HepG2 (cell line): ENCODE results near the gene STRBP. TPM values are rescaled to one million over a fixed set of nuclear protein-coding genes. Genes with fewer than 3 reads are reported as not detected.

ENCODE experiments used
- CEBPG ChIP-seq: IDR thresholded peaks from 2 replicates; pipeline ENCODE4 v1.6.1; 2016
- GTF2F1 ChIP-seq: fragments of 150-350 bp; IDR thresholded peaks from 2 replicates; pipeline ENCODE4 v1.6.1; 2014; ENCODE audit warnings: low read length
- MIXL1 ChIP-seq: IDR thresholded peaks from 2 replicates; pipeline ENCODE4 v1.6.1; 2016
- MXI1 ChIP-seq: IDR thresholded peaks from 3 replicates; pipeline ENCODE4 v1.6.1; 2012; ENCODE audit warnings: low read depth, low read length, inconsistent platforms, borderline replicate concordance
- MYNN ChIP-seq: sonication (generic); formaldehyde crosslinking; IDR thresholded peaks from 2 replicates; pipeline ENCODE4 v1.4.0; 2020; ENCODE audit warnings: mild to moderate bottlenecking, low read depth, missing genetic modification reagents
- NFE2L1 ChIP-seq: sonication (generic); formaldehyde crosslinking; IDR thresholded peaks from 2 replicates; pipeline ENCODE4 v1.4.0; 2020; ENCODE audit warnings: missing genetic modification reagents, mild to moderate bottlenecking, borderline replicate concordance
- NONO ChIP-seq, 2 experiments: fragments of 450-650 bp in 1 of 2; sonication (generic) in 1 of 2; formaldehyde crosslinking in 1 of 2; IDR thresholded peaks in 1 of 2; conservative IDR thresholded peaks in 1 of 2; 2 replicates each; pipeline versions ENCODE4 v1.6.1 to v1.8.0; 2017 to 2022; ENCODE audit warnings: mild to moderate bottlenecking in 1 of 2, missing genetic modification reagents in 1 of 2, moderate library complexity in 1 of 2
- NR2C2 ChIP-seq: sonication (generic); formaldehyde crosslinking; IDR thresholded peaks from 2 replicates; pipeline ENCODE4 v1.4.0; 2020; ENCODE audit warnings: missing genetic modification reagents, mild to moderate bottlenecking, moderate library complexity, borderline replicate concordance
- SMC3 ChIP-seq: IDR thresholded peaks from 2 replicates; pipeline ENCODE4 v1.6.1; 2011; ENCODE audit warnings: low read length, improper control_type of control experiment
- SP4 ChIP-seq: sonication (generic); formaldehyde crosslinking; IDR thresholded peaks from 2 replicates; pipeline ENCODE4 v1.8.1; 2023; ENCODE audit warnings: mild to moderate bottlenecking, missing genetic modification reagents
- STAT5B ChIP-seq: sonication (generic); formaldehyde crosslinking; IDR thresholded peaks from 2 replicates; pipeline ENCODE4 v1.4.0; 2020; ENCODE audit warnings: missing genetic modification reagents
- TBP ChIP-seq: sonication (generic); formaldehyde crosslinking; IDR thresholded peaks from 2 replicates; pipeline ENCODE4 v1.5.0; 2020; ENCODE audit warnings: missing genetic modification reagents
- TCF7 ChIP-seq: sonication (generic); IDR thresholded peaks from 2 replicates; pipeline ENCODE4 v1.6.1; 2016; ENCODE audit warnings: antibody characterized with exemption, low read depth
- XRCC5 ChIP-seq: fragments of 200-400 bp; formaldehyde crosslinking; optimal IDR thresholded peaks from 2 replicates; pipeline ENCODE3; 2017; ENCODE audit warnings: mild to moderate bottlenecking, low read length
- ZFP36L1 ChIP-seq: sonication (generic); formaldehyde crosslinking; IDR thresholded peaks from 2 replicates; pipeline ENCODE4 v1.8.0; 2022; ENCODE audit warnings: mild to moderate bottlenecking, missing genetic modification reagents, moderate library complexity
- ZNF160 ChIP-seq: sonication (generic); formaldehyde crosslinking; IDR thresholded peaks from 2 replicates; pipeline ENCODE4 v1.8.0; 2022; ENCODE audit warnings: mild to moderate bottlenecking, inconsistent platforms, missing genetic modification reagents
- ZNF343 ChIP-seq: sonication (generic); formaldehyde crosslinking; IDR thresholded peaks from 2 replicates; pipeline ENCODE4 v1.4.0; 2020; ENCODE audit warnings: mild to moderate bottlenecking, missing genetic modification reagents
- ZNF468 ChIP-seq: sonication (generic); formaldehyde crosslinking; IDR thresholded peaks from 2 replicates; pipeline ENCODE4 v1.8.0; 2022; ENCODE audit warnings: mild to moderate bottlenecking, moderate library complexity, missing genetic modification reagents
- ZNF724P ChIP-seq: sonication (generic); formaldehyde crosslinking; IDR thresholded peaks from 2 replicates; pipeline ENCODE4 v1.8.0; 2022; ENCODE audit warnings: missing genetic modification reagents, borderline replicate concordance
- polyA plus RNA-seq, 8 experiments: library from polyadenylated mRNA; depleted of rRNA in 3 of 8; stranded (reverse) in 7 of 8; unstranded in 1 of 8; fragments of >200 nt; fragmentation: Illumina TruSeq in 4 of 8; extraction: Trizol in 4 of 8; gene quantifications; 2 replicates each; pipeline versions ENCODE4 v1.2.1 to v1.2.3, GENCODE V29; 2011 to 2016; ENCODE audit warnings: low read depth in 4 of 8, missing spikeins in 1 of 8, mixed read lengths in 1 of 8; ENCODE audit not compliant: insufficient read depth in 1 of 8
- total RNA-seq, 5 experiments: library from RNA; depleted of rRNA; stranded (reverse); fragments of >200 nt; fragmentation: Illumina TruSeq; extraction: Trizol; gene quantifications; 2 replicates each; pipeline ENCODE4 v1.2.3, GENCODE V29; 2016; ENCODE audit warnings: low read depth in 1 of 5
- TF ChIP-seq, protein P1 (sequence below): fragments of 450-650 bp; IDR thresholded peaks from 2 replicates; pipeline ENCODE4 v1.6.1; 2017
- TF ChIP-seq, protein P2 (sequence below): sonication (generic); formaldehyde crosslinking; conservative IDR thresholded peaks from 2 replicates; pipeline ENCODE4 v1.4.0; 2020; ENCODE audit warnings: missing genetic modification reagents
- TF ChIP-seq, protein P3 (sequence below): sonication (generic); formaldehyde crosslinking; IDR thresholded peaks from 2 replicates; pipeline ENCODE4 v1.8.1; 2023; ENCODE audit warnings: mild to moderate bottlenecking, moderate library complexity, missing genetic modification reagents
- TF ChIP-seq, protein P4 (sequence below): sonication (generic); formaldehyde crosslinking; conservative IDR thresholded peaks from 2 replicates; pipeline ENCODE4 v1.4.0; 2020; ENCODE audit warnings: mild to moderate bottlenecking, missing genetic modification reagents, moderate library complexity

Gene STRBP
- total and polyA plus RNA-seq, 2 of the 13 experiments (the other 11 are each of a cell fraction or from before 2014, with no cell fraction given), result 14.5 to 38.5 TPM

DNA sequence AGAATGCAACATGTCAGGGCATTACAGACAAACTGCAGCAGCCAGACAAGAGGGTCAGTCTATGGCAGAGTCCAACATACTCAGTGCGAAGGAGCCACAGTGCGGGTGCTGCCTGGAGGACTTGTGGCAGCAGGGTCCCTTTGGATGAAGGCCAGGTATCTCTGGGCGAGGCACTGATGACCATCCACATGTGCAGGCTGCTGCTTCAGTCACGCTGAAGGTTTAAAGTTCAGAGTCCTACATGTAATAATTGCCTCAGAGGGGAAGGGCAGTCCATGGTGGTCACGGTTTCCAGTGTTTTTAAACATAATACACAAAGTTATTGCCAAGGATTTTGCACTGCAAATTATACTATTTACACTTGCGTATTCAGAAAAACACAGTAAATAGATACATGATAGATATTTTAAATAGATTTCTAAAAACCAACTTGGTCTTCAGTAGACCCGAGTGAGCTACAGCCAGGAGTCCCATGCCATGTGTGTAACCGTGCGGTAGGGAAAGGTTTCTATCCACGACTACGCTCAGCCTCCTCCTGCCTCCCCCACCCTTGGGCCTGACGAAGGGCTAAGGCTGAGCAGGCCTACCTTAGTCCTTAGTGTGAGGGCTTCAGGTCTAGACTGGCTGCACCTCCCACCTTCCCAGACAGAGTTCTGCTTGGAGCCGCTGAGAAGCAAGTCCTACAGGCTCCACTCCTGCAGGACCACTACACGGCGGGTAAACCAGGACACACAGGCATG is 158.7 kb downstream of the STRBP start (continued):
- peak; percentile 7; the same call in 1 of the 2 replicates for TF ChIP-seq SP4 (CRISPR knock-in tag)
- no peak for TF ChIP-seq ZFP36L1
- no peak for TF ChIP-seq ZNF343
- peak; percentile 70; the same call in 1 of the 3 replicates for TF ChIP-seq MXI1
- TF ChIP-seq SMC3, result peak; percentile 25; the same call in 1 of the 2 replicates
- TF ChIP-seq ZNF724P (CRISPR knock-in tag), result no peak
- peak; percentile 68; the same call in 1 of the 2 replicates for TF ChIP-seq MIXL1 (CRISPR knock-in tag)
- TF ChIP-seq, protein P1, sequence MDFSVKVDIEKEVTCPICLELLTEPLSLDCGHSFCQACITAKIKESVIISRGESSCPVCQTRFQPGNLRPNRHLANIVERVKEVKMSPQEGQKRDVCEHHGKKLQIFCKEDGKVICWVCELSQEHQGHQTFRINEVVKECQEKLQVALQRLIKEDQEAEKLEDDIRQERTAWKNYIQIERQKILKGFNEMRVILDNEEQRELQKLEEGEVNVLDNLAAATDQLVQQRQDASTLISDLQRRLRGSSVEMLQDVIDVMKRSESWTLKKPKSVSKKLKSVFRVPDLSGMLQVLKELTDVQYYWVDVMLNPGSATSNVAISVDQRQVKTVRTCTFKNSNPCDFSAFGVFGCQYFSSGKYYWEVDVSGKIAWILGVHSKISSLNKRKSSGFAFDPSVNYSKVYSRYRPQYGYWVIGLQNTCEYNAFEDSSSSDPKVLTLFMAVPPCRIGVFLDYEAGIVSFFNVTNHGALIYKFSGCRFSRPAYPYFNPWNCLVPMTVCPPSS, result no peak
- no peak for TF ChIP-seq TBP
- no peak for TF ChIP-seq GTF2F1
- TF ChIP-seq NR2C2 (CRISPR knock-in tag), result no peak
- TF ChIP-seq, protein P2, sequence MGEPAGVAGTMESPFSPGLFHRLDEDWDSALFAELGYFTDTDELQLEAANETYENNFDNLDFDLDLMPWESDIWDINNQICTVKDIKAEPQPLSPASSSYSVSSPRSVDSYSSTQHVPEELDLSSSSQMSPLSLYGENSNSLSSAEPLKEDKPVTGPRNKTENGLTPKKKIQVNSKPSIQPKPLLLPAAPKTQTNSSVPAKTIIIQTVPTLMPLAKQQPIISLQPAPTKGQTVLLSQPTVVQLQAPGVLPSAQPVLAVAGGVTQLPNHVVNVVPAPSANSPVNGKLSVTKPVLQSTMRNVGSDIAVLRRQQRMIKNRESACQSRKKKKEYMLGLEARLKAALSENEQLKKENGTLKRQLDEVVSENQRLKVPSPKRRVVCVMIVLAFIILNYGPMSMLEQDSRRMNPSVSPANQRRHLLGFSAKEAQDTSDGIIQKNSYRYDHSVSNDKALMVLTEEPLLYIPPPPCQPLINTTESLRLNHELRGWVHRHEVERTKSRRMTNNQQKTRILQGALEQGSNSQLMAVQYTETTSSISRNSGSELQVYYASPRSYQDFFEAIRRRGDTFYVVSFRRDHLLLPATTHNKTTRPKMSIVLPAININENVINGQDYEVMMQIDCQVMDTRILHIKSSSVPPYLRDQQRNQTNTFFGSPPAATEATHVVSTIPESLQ (CRISPR knock-in tag), result no peak
- no peak for TF ChIP-seq ZNF468 (CRISPR knock-in tag)
- TF ChIP-seq, protein P3, sequence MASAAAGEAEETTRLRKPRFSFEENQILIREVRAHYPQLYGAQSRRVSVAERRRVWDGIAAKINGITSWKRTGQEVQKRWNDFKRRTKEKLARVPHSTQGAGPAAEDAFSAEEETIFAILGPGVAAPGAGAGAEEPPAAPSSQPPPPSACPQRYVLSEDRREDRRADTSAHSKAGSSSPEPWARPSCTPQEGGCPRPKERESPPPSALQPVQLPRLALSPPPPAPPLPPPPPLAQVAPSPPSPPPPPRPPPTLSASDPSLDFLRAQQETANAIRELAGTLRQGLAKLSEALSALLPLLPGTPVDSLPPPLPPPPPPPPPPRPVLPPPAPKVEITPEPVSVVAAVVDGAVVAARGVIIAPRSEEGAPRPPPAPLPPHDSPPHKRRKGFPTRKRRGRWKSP (CRISPR knock-in tag), result no peak
- no peak for TF ChIP-seq MYNN (CRISPR knock-in tag)
- TF ChIP-seq ZNF160 (CRISPR knock-in tag), result no peak
- TF ChIP-seq NONO (IDR thresholded peaks at IDR 0.05), result no peak
- TF ChIP-seq NONO (CRISPR knock-in tag; conservative IDR thresholded peaks at IDR 0.05), result 0 out of 2 replicates have a peak, but pooled peaks have one; percentile 56
- TF ChIP-seq TCF7, result no peak
- TF ChIP-seq, protein P4, sequence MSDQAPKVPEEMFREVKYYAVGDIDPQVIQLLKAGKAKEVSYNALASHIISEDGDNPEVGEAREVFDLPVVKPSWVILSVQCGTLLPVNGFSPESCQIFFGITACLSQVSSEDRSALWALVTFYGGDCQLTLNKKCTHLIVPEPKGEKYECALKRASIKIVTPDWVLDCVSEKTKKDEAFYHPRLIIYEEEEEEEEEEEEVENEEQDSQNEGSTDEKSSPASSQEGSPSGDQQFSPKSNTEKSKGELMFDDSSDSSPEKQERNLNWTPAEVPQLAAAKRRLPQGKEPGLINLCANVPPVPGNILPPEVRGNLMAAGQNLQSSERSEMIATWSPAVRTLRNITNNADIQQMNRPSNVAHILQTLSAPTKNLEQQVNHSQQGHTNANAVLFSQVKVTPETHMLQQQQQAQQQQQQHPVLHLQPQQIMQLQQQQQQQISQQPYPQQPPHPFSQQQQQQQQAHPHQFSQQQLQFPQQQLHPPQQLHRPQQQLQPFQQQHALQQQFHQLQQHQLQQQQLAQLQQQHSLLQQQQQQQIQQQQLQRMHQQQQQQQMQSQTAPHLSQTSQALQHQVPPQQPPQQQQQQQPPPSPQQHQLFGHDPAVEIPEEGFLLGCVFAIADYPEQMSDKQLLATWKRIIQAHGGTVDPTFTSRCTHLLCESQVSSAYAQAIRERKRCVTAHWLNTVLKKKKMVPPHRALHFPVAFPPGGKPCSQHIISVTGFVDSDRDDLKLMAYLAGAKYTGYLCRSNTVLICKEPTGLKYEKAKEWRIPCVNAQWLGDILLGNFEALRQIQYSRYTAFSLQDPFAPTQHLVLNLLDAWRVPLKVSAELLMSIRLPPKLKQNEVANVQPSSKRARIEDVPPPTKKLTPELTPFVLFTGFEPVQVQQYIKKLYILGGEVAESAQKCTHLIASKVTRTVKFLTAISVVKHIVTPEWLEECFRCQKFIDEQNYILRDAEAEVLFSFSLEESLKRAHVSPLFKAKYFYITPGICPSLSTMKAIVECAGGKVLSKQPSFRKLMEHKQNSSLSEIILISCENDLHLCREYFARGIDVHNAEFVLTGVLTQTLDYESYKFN (CRISPR knock-in tag), result peak; percentile 66
- no peak for TF ChIP-seq NFE2L1 (CRISPR knock-in tag)
- TF ChIP-seq STAT5B (CRISPR knock-in tag), result no peak
- no peak for TF ChIP-seq XRCC5
- TF ChIP-seq CEBPG (CRISPR knock-in tag), result peak; percentile 63
